Muscle of arm (tissue), 12 donors: ENCODE measurements around the gene MPZL3. TPM values are rescaled to one million over a fixed set of nuclear protein-coding genes. Genes with fewer than 3 reads are reported as not detected.
"Not testable (repeated sequence)": the region's sequence is repeated elsewhere in the genome, so short reads cannot be mapped to it uniquely, and the experiment has no call there.

Source experiments
- DNase-seq: peaks from one replicate; pipeline ENCODE4 v3.0.0-alpha.2; 2013
- polyA plus RNA-seq, 12 donors: library from polyadenylated mRNA; unstranded; fragments of 120-200 nt; gene quantifications; one replicate each; pipeline ENCODE4 v1.2.1, GENCODE V29; 2013; ENCODE audit not compliant: insufficient read length in 12 of 12

Gene MPZL3
- polyA plus RNA-seq, 12 donors = 0.49 to 5.2 (median 0.89) TPM; not detected in 1

GRCh38 chr11:118213201-118213600 lies 39.0 kb downstream of the MPZL3 start:
- no peak for DNase-seq

DNA sequence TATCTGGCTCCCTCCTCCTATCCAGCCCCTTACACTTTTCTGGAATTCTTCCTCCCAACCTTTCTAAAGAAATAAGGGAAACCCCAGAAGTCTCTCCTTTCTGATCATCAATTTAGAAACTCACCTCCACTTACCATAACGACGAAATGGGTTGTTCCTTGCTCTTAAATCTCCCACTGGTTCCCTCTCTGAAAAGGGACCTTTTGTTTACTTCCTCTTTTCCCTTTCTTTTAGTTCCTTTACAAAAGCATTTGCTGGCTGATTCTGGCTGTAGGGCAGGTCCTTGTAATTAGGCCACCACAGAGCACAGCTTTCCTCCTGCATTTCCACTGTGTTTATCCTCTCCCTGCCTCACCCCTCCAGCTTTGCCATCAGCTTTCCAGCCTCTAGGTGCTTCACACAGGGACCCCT lies 39.4 kb downstream of the MPZL3 start:
- DNase-seq = no peak

GRCh38 chr11:118212131-118212725 lies 39.9 kb downstream of the MPZL3 start:
- no peak for DNase-seq

DNA sequence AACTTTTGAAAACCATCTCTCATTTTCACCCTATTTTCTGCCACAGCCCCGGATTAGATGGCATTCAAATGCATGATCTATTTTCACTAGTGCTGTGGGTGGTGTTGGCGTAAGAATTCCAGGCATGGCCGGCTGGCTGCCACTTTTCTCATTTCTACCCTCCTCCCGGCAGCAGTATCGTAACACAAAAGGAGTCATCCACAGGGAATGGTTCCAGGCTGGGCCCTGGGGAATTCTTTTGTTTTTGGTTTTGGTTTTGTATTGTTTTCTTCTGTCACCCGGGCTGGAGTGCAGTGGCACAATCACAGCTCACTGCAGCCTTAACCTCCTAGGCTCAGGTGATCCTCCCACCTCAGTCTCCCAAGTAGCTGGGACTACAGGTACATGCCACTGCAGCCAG lies 41.2 kb downstream of the MPZL3 start:
- DNase-seq = no peak

DNA sequence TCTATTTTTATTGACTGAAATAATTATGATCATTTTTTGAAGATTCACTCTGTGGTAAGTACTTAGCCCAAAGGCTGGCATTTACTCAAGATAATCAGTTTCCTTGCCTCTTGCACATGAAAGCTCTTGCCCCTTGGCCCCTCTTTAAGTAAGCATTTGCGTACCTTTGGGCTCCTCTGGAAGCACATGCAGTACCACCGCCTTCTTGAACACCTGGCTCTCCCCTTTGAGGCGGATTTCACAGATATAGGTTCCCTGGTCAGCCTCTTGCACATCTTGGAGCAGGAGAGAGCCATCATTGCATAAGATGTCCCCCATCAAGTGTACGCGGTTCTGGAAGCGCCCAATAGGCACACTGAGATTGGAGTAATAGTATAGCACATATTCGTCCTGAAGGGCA lies 41.8 kb downstream of the MPZL3 start:
- DNase-seq = no peak

- DNase-seq = no peak
Observed at GRCh38 chr11:118209033-118209432, 43.1 kb downstream of the MPZL3 start.

GRCh38 chr11:118207079-118207478 lies 45.1 kb downstream of the MPZL3 start:
- no peak for DNase-seq

GRCh38 chr11:118206391-118207031 lies 45.7 kb downstream of the MPZL3 start:
- no peak for DNase-seq

GRCh38 chr11:118205606-118206378 lies 46.4 kb downstream of the MPZL3 start:
- no peak for DNase-seq

DNA sequence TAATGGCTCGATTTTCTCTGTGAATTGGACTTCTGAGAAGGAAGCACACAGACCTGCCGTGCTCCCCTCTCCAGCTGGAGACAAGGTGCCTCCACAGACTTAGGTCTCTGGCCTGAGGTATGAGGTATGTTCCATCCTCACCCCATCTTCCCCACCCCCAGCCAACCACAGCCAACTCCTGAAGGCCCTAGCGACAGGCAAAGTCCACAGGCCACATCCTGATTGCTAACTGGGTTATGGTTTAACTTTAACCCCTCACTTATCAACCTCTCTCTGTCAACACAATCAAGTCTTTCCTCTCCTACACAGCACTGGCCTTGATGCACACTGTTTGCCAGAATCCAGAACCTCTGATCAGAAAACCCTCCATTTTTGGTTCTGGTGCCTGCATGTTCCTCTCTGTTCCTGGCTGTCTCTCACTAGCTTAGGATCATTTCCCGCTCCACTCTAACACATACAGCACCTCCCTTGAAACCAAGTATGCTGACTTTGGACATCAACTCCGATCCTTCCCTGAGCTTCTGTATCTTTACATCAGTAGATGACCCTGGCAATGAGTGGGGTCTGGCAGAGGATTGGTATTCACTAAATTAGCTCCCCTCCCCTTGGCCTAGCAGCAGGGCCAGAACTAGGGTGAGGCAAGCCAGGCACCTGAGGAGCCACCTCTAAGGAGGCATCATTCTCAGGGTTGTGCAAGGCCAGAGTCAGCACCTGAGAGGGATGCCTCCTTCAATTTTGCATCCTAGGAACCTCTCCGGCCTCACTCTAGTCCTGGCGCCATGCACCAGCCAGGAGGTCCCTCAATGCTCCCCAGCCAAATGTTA lies 49.4 kb downstream of the MPZL3 start:
- DNase-seq = no peak

GRCh38 chr11:118201966-118202365 lies 50.2 kb downstream of the MPZL3 start:
- no peak for DNase-seq

GRCh38 chr11:118200901-118201680 lies 51.1 kb downstream of the MPZL3 start:
- no peak for DNase-seq

- DNase-seq = no peak
Observed at GRCh38 chr11:118200497-118200896, 51.7 kb downstream of the MPZL3 start.

DNA sequence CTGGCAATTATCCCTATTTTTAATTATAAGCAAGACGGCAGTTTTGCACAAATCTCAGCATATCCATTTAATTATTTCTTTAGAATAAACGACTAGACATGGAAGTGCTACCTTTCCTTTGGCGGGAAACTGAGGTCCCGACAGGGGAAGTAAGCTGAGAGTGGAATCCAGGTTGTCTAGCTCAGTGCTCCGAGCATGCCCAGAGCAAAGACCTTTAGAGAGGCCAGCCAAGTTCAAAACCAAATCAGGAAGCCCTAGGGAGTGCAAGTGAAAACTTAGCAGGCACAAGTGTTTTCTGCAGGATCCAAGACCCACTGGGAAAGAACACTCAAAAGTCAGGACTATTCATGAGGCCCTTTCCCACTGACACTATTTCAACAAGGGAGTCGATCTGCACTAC lies 53.0 kb downstream of the MPZL3 start:
- no peak for DNase-seq

- peak; percentile 66 for DNase-seq
Observed at GRCh38 chr11:118198370-118198769, 53.8 kb downstream of the MPZL3 start.

DNA sequence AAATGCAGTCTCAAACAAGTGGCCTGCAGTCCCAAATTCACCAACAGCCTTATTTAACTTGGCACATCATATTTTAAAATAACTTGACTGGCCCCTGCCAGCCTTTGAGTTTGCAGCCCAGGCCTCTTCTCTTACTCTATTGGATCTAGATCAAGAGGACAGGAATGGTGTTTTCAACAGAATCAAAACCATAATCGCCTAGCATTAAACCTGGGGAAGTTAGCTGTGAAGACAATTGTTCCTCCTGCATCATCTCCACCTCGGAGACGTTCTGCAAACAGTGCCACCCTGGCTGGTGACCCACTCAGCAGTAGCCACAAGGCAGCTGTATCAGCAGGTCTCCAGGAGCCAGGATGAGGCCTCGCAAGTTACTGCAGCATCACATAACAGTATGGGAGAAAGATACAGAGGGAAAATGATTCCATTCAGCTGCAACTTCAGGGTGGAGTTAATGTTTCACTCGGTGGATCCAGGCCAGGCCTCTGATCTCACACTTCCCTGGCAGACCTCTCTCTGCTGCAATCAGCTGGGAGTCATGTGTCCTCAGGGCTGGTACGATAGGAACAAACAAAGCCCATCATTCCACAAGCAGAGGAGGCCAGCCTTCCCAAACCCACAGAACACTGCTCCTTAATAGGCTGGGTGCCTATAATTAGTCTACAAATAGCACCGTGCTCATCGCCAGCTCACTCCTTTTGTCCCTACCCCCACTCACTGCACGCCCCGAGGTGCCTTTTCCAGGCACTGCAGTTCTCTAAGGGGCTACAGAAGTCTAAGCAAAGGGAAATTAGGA lies 57.1 kb downstream of the MPZL3 start:
- DNase-seq = peak; percentile 69

- no peak for DNase-seq
Observed at GRCh38 chr11:118193910-118194566, 58.1 kb downstream of the MPZL3 start.

DNA sequence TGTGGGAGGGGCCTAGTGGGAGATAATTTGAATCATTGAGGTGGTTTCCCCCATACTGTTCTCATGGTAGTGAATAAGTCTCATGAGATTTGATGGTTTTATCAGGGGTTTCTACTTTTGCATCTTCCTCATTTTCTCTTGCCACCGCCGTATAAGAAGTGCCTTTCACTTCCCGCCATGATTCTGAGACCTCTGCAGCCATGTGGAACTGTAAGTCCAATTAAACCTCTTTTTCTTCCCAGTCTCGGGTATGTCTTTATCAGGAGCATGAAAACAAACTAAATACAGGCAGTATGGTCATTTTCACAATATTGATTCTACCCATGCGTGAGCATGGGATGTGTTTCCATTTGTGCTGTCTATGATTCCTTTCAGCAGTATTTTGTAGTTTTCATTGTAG lies 59.3 kb downstream of the MPZL3 start:
- DNase-seq = not testable (repeated sequence)

DNA sequence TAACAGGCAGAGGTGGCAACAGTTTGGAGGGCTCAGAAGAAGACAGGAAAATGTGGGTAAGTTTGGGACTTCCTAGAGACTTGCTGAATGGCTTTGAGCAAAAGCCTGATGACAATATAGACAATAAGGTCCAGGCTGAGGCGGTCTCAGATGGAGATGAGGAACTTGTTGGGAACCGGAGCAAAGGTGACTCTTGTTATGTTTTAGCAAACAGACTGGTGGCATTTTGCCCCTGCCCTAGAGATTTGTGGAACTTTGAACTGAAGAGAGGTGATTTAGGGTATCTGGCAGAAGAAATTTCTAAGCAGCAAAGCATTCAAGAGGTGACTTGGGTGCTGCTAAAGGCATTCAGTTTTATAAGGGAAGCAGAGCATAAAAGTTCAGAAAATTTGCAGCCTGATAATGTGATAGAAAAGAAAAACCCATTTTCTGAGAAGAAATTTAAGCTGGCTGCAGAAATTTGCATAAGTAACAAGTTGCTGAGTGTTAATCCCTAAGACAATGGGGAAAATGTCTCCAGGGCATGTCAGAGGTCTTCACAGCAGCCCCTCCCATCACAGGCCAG lies 61.1 kb downstream of the MPZL3 start:
- DNase-seq = not testable (repeated sequence)
